Breast epithelium (tissue), 4 donors: ENCODE results near the gene USH1G. TPM values are rescaled to one million over a fixed set of nuclear protein-coding genes. Genes with fewer than 3 reads are reported as not detected.

ENCODE experiments used
- DNase-seq, 2 donors: peaks; one replicate each; pipeline ENCODE4 v3.0.0-alpha.2; 2019; ENCODE audit warnings: low spot score in 2 of 2
- H3K27ac ChIP-seq, 2 donors: fragments of 200-600 bp; sonication (generic) in 1 of 2; one replicate each; pipeline ENCODE4 v1.5.1; 2016 to 2019; ENCODE audit warnings: mild to moderate bottlenecking in 1 of 2
- H3K27me3 ChIP-seq, 2 donors: fragments of 200-600 bp; sonication (generic) in 1 of 2; one replicate each; pipeline versions ENCODE4 v1.5.1 to v1.6.0; 2017 to 2019; ENCODE audit warnings: control low read depth in 1 of 2, mild to moderate bottlenecking in 1 of 2
- H3K36me3 ChIP-seq: fragments of 200-600 bp; one replicate; pipeline ENCODE4 v1.5.1; 2019
- H3K4me1 ChIP-seq, 2 donors: fragments of 200-600 bp; sonication (generic); one replicate each; pipeline ENCODE4 v1.5.1; 2016 to 2019; ENCODE audit warnings: control low read depth in 1 of 2
- H3K4me3 ChIP-seq, 3 donors: fragments of 200-600 bp; sonication (generic); 1 replicate in 2 of 3; 2 replicates in 1 of 3; pipeline ENCODE4 v1.5.1; 2016 to 2019; ENCODE audit warnings: mild to moderate bottlenecking in 3 of 3, moderate library complexity in 2 of 3
- H3K9me3 ChIP-seq, 2 donors: fragments of 200-600 bp; sonication (generic) in 1 of 2; one replicate each; pipeline ENCODE4 v1.5.1; 2016 to 2019; ENCODE audit warnings: control low read depth in 1 of 2
- CTCF ChIP-seq, 3 donors: fragments of 450-650 bp; IDR thresholded peaks; one replicate each; pipeline ENCODE4 v1.5.1; 2016 to 2017; ENCODE audit warnings: antibody characterized with exemption in 3 of 3, mild to moderate bottlenecking in 3 of 3, moderate library complexity in 3 of 3
- POLR2A ChIP-seq: fragments of 450-650 bp; IDR thresholded peaks from one replicate; pipeline ENCODE4 v1.6.1; 2016; ENCODE audit warnings: antibody characterized with exemption, mild to moderate bottlenecking, moderate library complexity
- POLR2AphosphoS5 ChIP-seq, 3 donors: sonication (generic); formaldehyde crosslinking; IDR thresholded peaks; one replicate each; pipeline ENCODE4 v1.6.1; 2017; ENCODE audit warnings: antibody characterized with exemption in 3 of 3
- intact Hi-C: fragments of 100-400 bp; cut with DNase I; formaldehyde crosslinking; loops from one replicate; pipeline ENCODE4 v1.15.1; 2023; ENCODE audit warnings: low total_unique reads
- total RNA-seq, 3 donors: library from RNA; depleted of rRNA; stranded (reverse); fragments of >200 nt; gene quantifications; one replicate each; pipeline ENCODE4 v1.1.0, GENCODE V29; 2016

USH1G gene
- total RNA-seq, 3 donors from 2014 or later = not detected

GRCh38 chr17:74878658-74879057, 44.4 kb downstream of the USH1G start:
- H3K9me3 ChIP-seq = no peaks in the 10 kb centered on the region
- TF ChIP-seq POLR2AphosphoS5 (IDR thresholded peaks at IDR 0.05) (no peak), CTCF (IDR thresholded peaks at IDR 0.05) (no peak), POLR2A (no peak)
- DNase-seq = no peak
- H3K36me3 ChIP-seq = no peaks in the 10 kb centered on the region
- intact Hi-C loops = no loop called here
- no peaks in the 10 kb centered on the region for H3K4me1 ChIP-seq
- no peak overlapping the region for H3K27ac ChIP-seq
- peaks cover 0 to 8% of the 10 kb centered on the region in 2 donors for H3K27me3 ChIP-seq
- H3K4me3 ChIP-seq = no peak overlapping the region

GRCh38 chr17:74877592-74878548, 45.2 kb downstream of the USH1G start:
- no peak for DNase-seq
- Histone ChIP-seq H3K27ac (no peak overlapping the region), H3K27me3 (peaks cover 0 to 7% of the 10 kb centered on the region in 2 donors), H3K36me3 (no peaks in the 10 kb centered on the region), H3K4me3 (no peak overlapping the region), H3K9me3 (no peaks in the 10 kb centered on the region), H3K4me1 (no peaks in the 10 kb centered on the region)
- intact Hi-C loops = no loop called here
- TF ChIP-seq CTCF (IDR thresholded peaks at IDR 0.05) = no peak
- no peak for TF ChIP-seq POLR2AphosphoS5 (IDR thresholded peaks at IDR 0.05)
- TF ChIP-seq POLR2A = no peak

GRCh38 chr17:74875977-74876593, 47.0 kb downstream of the USH1G start:
- H3K36me3 ChIP-seq = no peaks in the 10 kb centered on the region
- H3K27ac ChIP-seq = no peak overlapping the region
- TF ChIP-seq CTCF (IDR thresholded peaks at IDR 0.05) = no peak
- TF ChIP-seq POLR2A = no peak
- no peak for TF ChIP-seq POLR2AphosphoS5 (IDR thresholded peaks at IDR 0.05)
- H3K27me3 ChIP-seq = no peaks in the 10 kb centered on the region
- intact Hi-C loops = no loop called here
- no peak for DNase-seq
- H3K4me1 ChIP-seq = peaks cover 0 to 5% of the 10 kb centered on the region in 2 donors
- H3K4me3 ChIP-seq = no peak overlapping the region
- H3K9me3 ChIP-seq = no peaks in the 10 kb centered on the region

- no peak for DNase-seq
- no peak overlapping the region for H3K27ac ChIP-seq
Observed at GRCh38 chr17:74875155-74875976, 47.7 kb downstream of the USH1G start.

More at GRCh38 chr17:74875155-74875976, 47.7 kb downstream of the USH1G start:
- H3K4me1 ChIP-seq = peaks cover 0 to 5% of the 10 kb centered on the region in 2 donors
- intact Hi-C loops = no loop called here
- no peak overlapping the region for H3K4me3 ChIP-seq
- H3K27me3 ChIP-seq = no peaks in the 10 kb centered on the region
- TF ChIP-seq POLR2A = no peak
- no peak for TF ChIP-seq CTCF (IDR thresholded peaks at IDR 0.05)
- TF ChIP-seq POLR2AphosphoS5 (IDR thresholded peaks at IDR 0.05) = no peak
- no peaks in the 10 kb centered on the region for H3K9me3 ChIP-seq
- H3K36me3 ChIP-seq = no peaks in the 10 kb centered on the region
